RWPE2 (cell line): ENCODE data around the gene SENP6.
A peak's percentile ranks its signal among the peaks of the same experiment; 100 is the strongest.

Source experiments
- ATAC-seq: fragments of 200-7000 bp; cut with Tn5 transposase; 3 replicates; pipeline ENCODE4 v1.9.1; 2021; ENCODE audit warnings: low read depth
- DNase-seq: peaks from one replicate; pipeline ENCODE4 v3.0.0-alpha.2; 2020; ENCODE audit warnings: low spot score
- H3K27ac ChIP-seq: fragments of 450-650 bp; 2 replicates; pipeline ENCODE4 v1.5.1; 2017; ENCODE audit warnings: mild to moderate bottlenecking; ENCODE audit not compliant: poor library complexity, severe bottlenecking
- H3K27me3 ChIP-seq: fragments of 250-450 bp; sonication (Bioruptor Pico); 2 replicates; pipeline ENCODE4 v1.5.1; 2021; ENCODE audit warnings: mild to moderate bottlenecking, moderate library complexity; ENCODE audit not compliant: insufficient read depth, poor library complexity, severe bottlenecking
- H3K36me3 ChIP-seq: fragments of 250-450 bp; sonication (Bioruptor Pico); 2 replicates; pipeline ENCODE4 v1.5.1; 2020; ENCODE audit warnings: low read depth, mild to moderate bottlenecking, moderate library complexity
- H3K4me1 ChIP-seq: fragments of 250-450 bp; sonication (Bioruptor Pico); 2 replicates; pipeline ENCODE4 v1.5.1; 2021; ENCODE audit warnings: mild to moderate bottlenecking, moderate library complexity; ENCODE audit not compliant: insufficient read depth, poor library complexity, severe bottlenecking
- H3K4me3 ChIP-seq: fragments of 250-450 bp; sonication (Bioruptor Pico); 2 replicates; pipeline ENCODE4 v1.5.1; 2021; ENCODE audit warnings: mild to moderate bottlenecking, moderate library complexity; ENCODE audit not compliant: severe bottlenecking
- H3K9me3 ChIP-seq: fragments of 250-450 bp; sonication (Bioruptor Pico); 2 replicates; pipeline ENCODE4 v1.5.1; 2021; ENCODE audit warnings: mild to moderate bottlenecking, moderate library complexity; ENCODE audit not compliant: severe bottlenecking
- CTCF ChIP-seq: fragments of 450-650 bp; IDR thresholded peaks from one replicate; pipeline ENCODE4 v1.5.1; 2017; ENCODE audit warnings: mild to moderate bottlenecking, moderate library complexity; ENCODE audit not compliant: poor library complexity, severe bottlenecking

The SENP6 gene

GRCh38 chr6:75751443-75751842 is 149.8 kb downstream of the SENP6 start:
- H3K4me3 ChIP-seq, result no peak overlapping the region
- H3K4me1 ChIP-seq, result peaks cover 31% of the 10 kb centered on the region
- H3K9me3 ChIP-seq, result no peaks in the 10 kb centered on the region
- H3K36me3 ChIP-seq, result peaks cover 12% of the 10 kb centered on the region
- no peak for ATAC-seq
- no peak for TF ChIP-seq CTCF
- H3K27ac ChIP-seq, result no peak overlapping the region
- H3K27me3 ChIP-seq, result no peaks in the 10 kb centered on the region
- DNase-seq, result no peak

- no peak for TF ChIP-seq CTCF
- Histone ChIP-seq H3K9me3 (no peaks in the 10 kb centered on the region), H3K36me3 (peaks cover 12% of the 10 kb centered on the region), H3K4me1 (peaks cover 31% of the 10 kb centered on the region), H3K4me3 (no peak overlapping the region), H3K27me3 (no peaks in the 10 kb centered on the region), H3K27ac (peak overlapping the region; percentile 71)
- ATAC-seq (no peak), DNase-seq (no peak)
Observed at GRCh38 chr6:75752365-75752764, 150.7 kb downstream of the SENP6 start.

- H3K4me1 ChIP-seq, result peaks cover 31% of the 10 kb centered on the region
- H3K4me3 ChIP-seq, result no peak overlapping the region
- no peak for ATAC-seq
- peaks cover 12% of the 10 kb centered on the region for H3K36me3 ChIP-seq
- no peaks in the 10 kb centered on the region for H3K9me3 ChIP-seq
- no peaks in the 10 kb centered on the region for H3K27me3 ChIP-seq
- TF ChIP-seq CTCF, result no peak
- H3K27ac ChIP-seq, result no peak overlapping the region
- DNase-seq, result no peak
Observed at GRCh38 chr6:75755704-75756103, 154.0 kb downstream of the SENP6 start.

GRCh38 chr6:75757295-75757694 is 155.6 kb downstream of the SENP6 start:
- DNase-seq (no peak), ATAC-seq (no peak)
- H3K4me3 ChIP-seq, result no peak overlapping the region
- H3K9me3 ChIP-seq, result no peaks in the 10 kb centered on the region
- peaks cover 4% of the 10 kb centered on the region; the same call in 1 of the 2 replicates for H3K36me3 ChIP-seq
- no peaks in the 10 kb centered on the region for H3K27me3 ChIP-seq
- peaks cover 17% of the 10 kb centered on the region for H3K4me1 ChIP-seq
- TF ChIP-seq CTCF, result no peak
- H3K27ac ChIP-seq, result no peak overlapping the region

- H3K27me3 ChIP-seq, result no peaks in the 10 kb centered on the region
- H3K9me3 ChIP-seq, result no peaks in the 10 kb centered on the region
- H3K4me3 ChIP-seq, result no peak overlapping the region
- no peak for ATAC-seq
- no peak for TF ChIP-seq CTCF
- peaks cover 9% of the 10 kb centered on the region for H3K4me1 ChIP-seq
- no peak for DNase-seq
- no peak overlapping the region for H3K27ac ChIP-seq
- peaks cover 4% of the 10 kb centered on the region; the same call in 1 of the 2 replicates for H3K36me3 ChIP-seq
Observed at GRCh38 chr6:75758061-75758460, 156.4 kb downstream of the SENP6 start.
